HG03103 (cell line): Measurements from ENCODE around the gene DLGAP4.

Experiments
- ATAC-seq: cut with Tn5 transposase; IDR thresholded peaks from one replicate; pipeline ENCODE4 v1.9.1; 2021; ENCODE audit warnings: low read depth; ENCODE audit not compliant: unreplicated experiment

Gene DLGAP4

GRCh38 chr20:36273414-36274180, 32.5 kb upstream of the DLGAP4 start:
- no peak for ATAC-seq

GRCh38 chr20:36274181-36274841, 31.8 kb upstream of the DLGAP4 start:
- ATAC-seq = no peak

GRCh38 chr20:36275011-36275410, 31.1 kb upstream of the DLGAP4 start:
- no peak for ATAC-seq

- no peak for ATAC-seq
Measured at GRCh38 chr20:36275441-36276189, 30.5 kb upstream of the DLGAP4 start.

- no peak for ATAC-seq
Measured at GRCh38 chr20:36277546-36277945, 28.6 kb upstream of the DLGAP4 start.

GRCh38 chr20:36279362-36279761, 26.8 kb upstream of the DLGAP4 start:
- ATAC-seq = no peak

- ATAC-seq = no peak
Measured at GRCh38 chr20:36279776-36280175, 26.4 kb upstream of the DLGAP4 start.

GRCh38 chr20:36281785-36282380, 24.3 kb upstream of the DLGAP4 start:
- ATAC-seq = no peak

GRCh38 chr20:36284751-36285150, 21.4 kb upstream of the DLGAP4 start:
- ATAC-seq = no peak

GRCh38 chr20:36285746-36286447, 20.2 kb upstream of the DLGAP4 start:
- ATAC-seq = no peak

- no peak for ATAC-seq
Measured at GRCh38 chr20:36297656-36298055, 8.5 kb upstream of the DLGAP4 start.

- ATAC-seq = no peak
Measured at GRCh38 chr20:36298061-36298460, 8.1 kb upstream of the DLGAP4 start.

- no peak for ATAC-seq
Measured at GRCh38 chr20:36298795-36299339, 7.3 kb upstream of the DLGAP4 start.

GRCh38 chr20:36299459-36299858, 6.7 kb upstream of the DLGAP4 start:
- ATAC-seq = no peak

- ATAC-seq = no peak
Measured at GRCh38 chr20:36301359-36302119, 4.6 kb upstream of the DLGAP4 start.

GRCh38 chr20:36303020-36303595, 3.0 kb upstream of the DLGAP4 start:
- ATAC-seq = no peak

GRCh38 chr20:36303831-36304230, 2.3 kb upstream of the DLGAP4 start:
- no peak for ATAC-seq

- no peak for ATAC-seq
Measured at GRCh38 chr20:36304786-36305495, 1.2 kb upstream of the DLGAP4 start.
